Measurements from ENCODE around the gene RNF44. TPM values are rescaled to one million over a fixed set of nuclear protein-coding genes. Genes with fewer than 3 reads are reported as not detected.

RNF44 gene
- total and polyA plus RNA-seq, 2 experiments from 2014 or later = 2.1 to 2.9 TPM

- no peaks in the 10 kb centered on the region; the same call in 1 of the 2 replicates for H3F3A ChIP-seq (ENCODE audit: insufficient read depth)
- WGBS, 2 experiments (ENCODE audit: low coverage in 1 of 2, low lambda C conversion rate in 2 of 2, missing lambda C conversion rate in 2 of 2) = 84 to 86% methylated on average over 15 of the region's 15 CpGs
- H4K20me1 ChIP-seq (ENCODE audit: insufficient read depth) = no peaks in the 10 kb centered on the region
- TF ChIP-seq EZH2 (IDR thresholded peaks at IDR 0.05; ENCODE audit: insufficient read depth, poor library complexity, severe bottlenecking) = no peak
- TF ChIP-seq EZH2phosphoT487 (IDR thresholded peaks at IDR 0.05; ENCODE audit: insufficient read depth, low read depth) = no peak
- H2AFZ ChIP-seq = no peak overlapping the region
- no peaks in the 10 kb centered on the region for H3K9me2 ChIP-seq (ENCODE audit: insufficient read depth)
- in situ Hi-C loops (cut with MboI) = no loop called here
- no peak for DNase-seq
- no peaks in the 10 kb centered on the region for H3K9me3 ChIP-seq (ENCODE audit: low read depth)
- H3K79me2 ChIP-seq (ENCODE audit: insufficient read depth) = no peaks in the 10 kb centered on the region
- H3K4me3 ChIP-seq = no peak overlapping the region
- H3K27me3 ChIP-seq (replicated peaks; ENCODE audit: insufficient read depth) = no peaks in the 10 kb centered on the region
- no peak overlapping the region for H3K4me2 ChIP-seq (ENCODE audit: unreplicated experiment)
- no peaks in the 10 kb centered on the region for H3K4me1 ChIP-seq (ENCODE audit: insufficient read depth)
- no peak overlapping the region for H3K27ac ChIP-seq
- no peak overlapping the region for H3K9ac ChIP-seq
- no peaks in the 10 kb centered on the region for H3K36me3 ChIP-seq (ENCODE audit: low read depth)
Measured at GRCh38 chr5:176524987-176525386, 12.2 kb downstream of the RNF44 start.

- Histone ChIP-seq H3K27ac (no peak overlapping the region), H3K79me2 (ENCODE audit: insufficient read depth) (no peaks in the 10 kb centered on the region), H3K27me3 (replicated peaks; ENCODE audit: insufficient read depth) (no peaks in the 10 kb centered on the region), H3K9me2 (ENCODE audit: insufficient read depth) (no peaks in the 10 kb centered on the region), H3F3A (ENCODE audit: insufficient read depth) (no peaks in the 10 kb centered on the region; the same call in 1 of the 2 replicates), H3K4me3 (no peak overlapping the region), H3K9me3 (ENCODE audit: low read depth) (no peaks in the 10 kb centered on the region), H3K9ac (no peak overlapping the region), H3K4me2 (ENCODE audit: unreplicated experiment) (no peak overlapping the region), H3K36me3 (ENCODE audit: low read depth) (no peaks in the 10 kb centered on the region), H3K4me1 (ENCODE audit: insufficient read depth) (no peaks in the 10 kb centered on the region), H2AFZ (no peak overlapping the region), H4K20me1 (ENCODE audit: insufficient read depth) (no peaks in the 10 kb centered on the region)
- WGBS, 2 experiments (ENCODE audit: low coverage in 1 of 2, low lambda C conversion rate in 2 of 2, missing lambda C conversion rate in 2 of 2) = 87 to 96% methylated on average over 6 of the region's 6 CpGs
- in situ Hi-C loops (cut with MboI) = no loop called here
- TF ChIP-seq EZH2 (IDR thresholded peaks at IDR 0.05; ENCODE audit: insufficient read depth, poor library complexity, severe bottlenecking) = no peak
- DNase-seq = no peak
Measured at GRCh38 chr5:176524138-176524537, 13.1 kb downstream of the RNF44 start.

GRCh38 chr5:176521699-176522263 is 15.4 kb downstream of the RNF44 start:
- Histone ChIP-seq H3K4me2 (ENCODE audit: unreplicated experiment) (no peak overlapping the region), H3K27ac (no peak overlapping the region), H3K27me3 (replicated peaks; ENCODE audit: insufficient read depth) (no peaks in the 10 kb centered on the region), H3K4me1 (ENCODE audit: insufficient read depth) (no peaks in the 10 kb centered on the region), H4K20me1 (ENCODE audit: insufficient read depth) (no peaks in the 10 kb centered on the region), H3F3A (ENCODE audit: insufficient read depth) (no peaks in the 10 kb centered on the region; the same call in 1 of the 2 replicates), H3K79me2 (ENCODE audit: insufficient read depth) (no peaks in the 10 kb centered on the region), H3K9ac (no peak overlapping the region), H3K36me3 (ENCODE audit: low read depth) (no peaks in the 10 kb centered on the region), H2AFZ (no peak overlapping the region), H3K4me3 (no peak overlapping the region), H3K9me3 (ENCODE audit: low read depth) (no peaks in the 10 kb centered on the region), H3K9me2 (ENCODE audit: insufficient read depth) (no peaks in the 10 kb centered on the region)
- TF ChIP-seq EZH2 (IDR thresholded peaks at IDR 0.05; ENCODE audit: insufficient read depth, poor library complexity, severe bottlenecking) (no peak), EZH2phosphoT487 (IDR thresholded peaks at IDR 0.05; ENCODE audit: insufficient read depth, low read depth) (no peak)
- 67 to 70% methylated on average over 10 of the region's 10 CpGs for WGBS, 2 experiments (ENCODE audit: low coverage in 1 of 2, low lambda C conversion rate in 2 of 2, missing lambda C conversion rate in 2 of 2)
- in situ Hi-C loops (cut with MboI) = no loop called here
- no peak for DNase-seq

GRCh38 chr5:176521286-176521685 is 15.9 kb downstream of the RNF44 start:
- H3K79me2 ChIP-seq (ENCODE audit: insufficient read depth) = no peaks in the 10 kb centered on the region
- in situ Hi-C loops (cut with MboI) = no loop called here
- 72 to 81% methylated on average over 7 of the region's 7 CpGs for WGBS, 2 experiments (ENCODE audit: low coverage in 1 of 2, low lambda C conversion rate in 2 of 2, missing lambda C conversion rate in 2 of 2)

More at GRCh38 chr5:176521286-176521685, 15.9 kb downstream of the RNF44 start:
- H2AFZ ChIP-seq = no peak overlapping the region
- no peaks in the 10 kb centered on the region for H3K9me2 ChIP-seq (ENCODE audit: insufficient read depth)
- no peak overlapping the region for H3K4me3 ChIP-seq
- H3K27ac ChIP-seq = no peak overlapping the region
- no peaks in the 10 kb centered on the region; the same call in 1 of the 2 replicates for H3F3A ChIP-seq (ENCODE audit: insufficient read depth)
- no peak for DNase-seq
- no peaks in the 10 kb centered on the region for H3K9me3 ChIP-seq (ENCODE audit: low read depth)
- no peaks in the 10 kb centered on the region for H3K27me3 ChIP-seq (replicated peaks; ENCODE audit: insufficient read depth)
- no peaks in the 10 kb centered on the region for H3K36me3 ChIP-seq (ENCODE audit: low read depth)
- H3K4me2 ChIP-seq (ENCODE audit: unreplicated experiment) = no peak overlapping the region
- no peak overlapping the region for H3K9ac ChIP-seq
- no peaks in the 10 kb centered on the region for H3K4me1 ChIP-seq (ENCODE audit: insufficient read depth)
- TF ChIP-seq EZH2 (IDR thresholded peaks at IDR 0.05; ENCODE audit: insufficient read depth, poor library complexity, severe bottlenecking) (no peak), EZH2phosphoT487 (IDR thresholded peaks at IDR 0.05; ENCODE audit: insufficient read depth, low read depth) (no peak)
- H4K20me1 ChIP-seq (ENCODE audit: insufficient read depth) = no peaks in the 10 kb centered on the region
